ENCODE measurements around the gene SUPT20HL1.

DNA sequence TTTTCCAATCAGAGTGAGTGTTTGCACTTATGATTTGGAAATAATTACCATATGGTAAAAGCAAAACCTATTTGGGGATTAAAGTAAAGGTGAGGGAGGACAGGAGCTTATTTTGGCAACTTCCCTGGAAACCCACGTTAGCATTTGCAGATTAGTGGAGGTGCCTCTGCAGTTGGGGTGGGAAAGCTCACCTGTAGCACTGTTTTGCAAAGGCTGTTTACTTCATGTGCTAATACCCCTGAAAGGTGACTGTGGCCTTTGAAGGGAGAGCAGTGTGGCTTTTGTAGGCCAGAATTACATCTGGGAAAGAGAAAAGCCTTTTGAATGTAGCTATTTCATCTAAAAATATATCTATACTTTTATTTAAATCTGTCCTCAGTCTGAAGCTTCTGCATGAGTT lies 9.4 kb downstream of the SUPT20HL1 start:
- TF ChIP-seq POLR2A (IDR thresholded peaks at IDR 0.05) = no peak
- TF ChIP-seq, protein P1, sequence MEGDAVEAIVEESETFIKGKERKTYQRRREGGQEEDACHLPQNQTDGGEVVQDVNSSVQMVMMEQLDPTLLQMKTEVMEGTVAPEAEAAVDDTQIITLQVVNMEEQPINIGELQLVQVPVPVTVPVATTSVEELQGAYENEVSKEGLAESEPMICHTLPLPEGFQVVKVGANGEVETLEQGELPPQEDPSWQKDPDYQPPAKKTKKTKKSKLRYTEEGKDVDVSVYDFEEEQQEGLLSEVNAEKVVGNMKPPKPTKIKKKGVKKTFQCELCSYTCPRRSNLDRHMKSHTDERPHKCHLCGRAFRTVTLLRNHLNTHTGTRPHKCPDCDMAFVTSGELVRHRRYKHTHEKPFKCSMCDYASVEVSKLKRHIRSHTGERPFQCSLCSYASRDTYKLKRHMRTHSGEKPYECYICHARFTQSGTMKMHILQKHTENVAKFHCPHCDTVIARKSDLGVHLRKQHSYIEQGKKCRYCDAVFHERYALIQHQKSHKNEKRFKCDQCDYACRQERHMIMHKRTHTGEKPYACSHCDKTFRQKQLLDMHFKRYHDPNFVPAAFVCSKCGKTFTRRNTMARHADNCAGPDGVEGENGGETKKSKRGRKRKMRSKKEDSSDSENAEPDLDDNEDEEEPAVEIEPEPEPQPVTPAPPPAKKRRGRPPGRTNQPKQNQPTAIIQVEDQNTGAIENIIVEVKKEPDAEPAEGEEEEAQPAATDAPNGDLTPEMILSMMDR (IDR thresholded peaks at IDR 0.05) = no peak

Data from adrenal gland (tissue), 5 donors.